Spleen (tissue), 11 donors: ENCODE measurements around the gene DNAAF1. TPM values are rescaled to one million over a fixed set of nuclear protein-coding genes. Genes with fewer than 3 reads are reported as not detected.
"Not testable (repeated sequence)": the region's sequence is repeated elsewhere in the genome, so short reads cannot be mapped to it uniquely, and the experiment has no call there.

Experiments used
- DNase-seq: peaks from one replicate; pipeline ENCODE4 v3.0.0-alpha.2; 2020
- H3K27ac ChIP-seq, 8 donors: fragments of 200-600 bp; sonication (generic) in 7 of 8; 1 replicate in 4 of 8; 2 replicates in 4 of 8; pipeline versions ENCODE4 v1.5.0 to v1.8.0; 2016 to 2021; ENCODE audit warnings: inconsistent platforms in 4 of 8, mild to moderate bottlenecking in 4 of 8, moderate library complexity in 1 of 8
- H3K27me3 ChIP-seq, 7 donors: fragments of 200-600 bp; sonication (generic) in 6 of 7; replicated peaks in 1 of 7; 1 replicate in 4 of 7; 2 replicates in 3 of 7; pipeline versions ENCODE4 v1.5.0 to v1.8.0; 2016 to 2021; ENCODE audit warnings: inconsistent platforms in 3 of 7, mild to moderate bottlenecking in 1 of 7
- H3K36me3 ChIP-seq, 6 donors: fragments of 200-600 bp; sonication (generic) in 5 of 6; 1 replicate in 4 of 6; 2 replicates in 2 of 6; pipeline versions ENCODE4 v1.5.0 to v1.8.0; 2016 to 2021; ENCODE audit warnings: inconsistent platforms in 2 of 6
- H3K4me1 ChIP-seq, 6 donors: fragments of 200-600 bp; sonication (generic) in 5 of 6; 1 replicate in 3 of 6; 2 replicates in 3 of 6; pipeline versions ENCODE4 v1.5.0 to v1.8.0; 2016 to 2021; ENCODE audit warnings: inconsistent platforms in 3 of 6
- H3K4me3 ChIP-seq, 8 donors: fragments of 200-600 bp; sonication (generic) in 7 of 8; 1 replicate in 4 of 8; 2 replicates in 4 of 8; pipeline versions ENCODE4 v1.5.0 to v1.8.0; 2016 to 2021; ENCODE audit warnings: inconsistent platforms in 4 of 8, mild to moderate bottlenecking in 4 of 8, moderate library complexity in 2 of 8
- H3K9me3 ChIP-seq, 8 donors: fragments of 200-600 bp; sonication (generic) in 7 of 8; 1 replicate in 4 of 8; 2 replicates in 4 of 8; pipeline versions ENCODE4 v1.5.0 to v1.8.0; 2016 to 2021; ENCODE audit warnings: inconsistent platforms in 4 of 8
- POLR2A ChIP-seq, 3 donors: fragments of 450-650 bp; IDR thresholded peaks; one replicate each; pipeline ENCODE4 v1.5.1; 2017; ENCODE audit warnings: antibody characterized with exemption in 3 of 3, mild to moderate bottlenecking in 1 of 3
- POLR2AphosphoS5 ChIP-seq, 3 donors: sonication (generic); formaldehyde crosslinking; IDR thresholded peaks; one replicate each; pipeline ENCODE4 v1.5.1; 2017; ENCODE audit warnings: antibody characterized with exemption in 3 of 3
- WGBS, 5 donors: extraction: QIAGEN DNeasy Blood & Tissue Kit in 3 of 5; methylation state at CpG; one replicate each; pipeline versions ENCODE4 v1.1.5 to v1.1.7; 2013 to 2018; 5-methylcytosine and 5-hydroxymethylcytosine counted together
- intact Hi-C: fragments of 100-400 bp; cut with DNase I; formaldehyde crosslinking; loops from one replicate; pipeline ENCODE4 v1.15.0; 2023; ENCODE audit warnings: low total_unique reads
- polyA plus RNA-seq, 3 donors: library from polyadenylated mRNA; stranded (reverse); fragments of 200-250 nt; gene quantifications; one replicate each; pipeline ENCODE4 v1.2.1, GENCODE V29; 2013
- total RNA-seq, 7 donors: library from RNA; depleted of rRNA in 3 of 7; stranded (reverse); fragments of >200 nt in 3 of 7; fragmentation: NEBNext Ultra II Directional in 4 of 7; extraction: Animal tissue kit (Norgen Biotek cat#: 25700) in 4 of 7; gene quantifications; one replicate each; pipeline versions ENCODE4 v1.1.0 to v1.2.1, GENCODE V29; 2016 to 2021
- TF ChIP-seq, protein P1 (sequence below), 11 experiments: fragments of 200-600 bp in 7 of 11; fragments of 450-650 bp in 4 of 11; sonication (generic) in 4 of 11; IDR thresholded peaks in 8 of 11; conservative IDR thresholded peaks in 3 of 11; 1 replicate in 7 of 11; 2 replicates in 4 of 11; pipeline versions ENCODE4 v1.4.0 to v1.8.0; 2016 to 2021; ENCODE audit warnings: antibody characterized with exemption in 11 of 11, inconsistent platforms in 4 of 11, mild to moderate bottlenecking in 1 of 11
- donor health status: healthy with polysubstance abuse.
- donor health status: DM: no; HTN: no; CAD: no; lungs with moderate emphysema.
- donor health status: DM: no; HTN: no; CAD: no.
- donor health status: Bipolar disorder and iron deficiency.
- donor health status: healthy.
- donor health status: DM: no; HTN: no; CAD: no.
- donor health status: DM: yes; HTN: yes; CAD: no.

DNAAF1 gene
- total and polyA plus RNA-seq, 10 donors: 0.20 to 4.3 (median 1.3) TPM; not detected in 1

- intact Hi-C loops: no loop called here
Observed at GRCh38 chr16:84117494-84117843, 27.6 kb upstream of the DNAAF1 start.

DNA sequence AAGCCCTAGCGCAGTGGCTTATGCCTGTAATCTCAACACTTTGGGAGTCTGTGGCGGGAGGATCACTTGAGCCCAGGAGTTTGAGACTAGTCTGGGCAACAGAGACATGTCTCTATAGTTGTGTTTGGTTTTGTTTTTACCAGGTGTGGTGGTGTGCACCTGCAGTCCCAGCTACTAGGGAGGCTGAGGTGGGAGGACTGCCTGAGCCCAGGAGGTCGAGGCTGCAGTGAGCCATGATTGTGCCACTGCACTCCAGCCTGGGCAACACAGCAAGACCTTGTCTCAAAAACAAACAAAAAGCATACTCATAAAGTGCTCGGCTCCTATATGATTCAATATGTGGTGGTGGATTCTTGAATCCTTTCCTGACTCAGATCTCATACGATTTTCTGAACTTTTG, 26.8 kb upstream of the DNAAF1 start:
- H3K4me3 ChIP-seq, H3K27me3 ChIP-seq, intact Hi-C loops, H3K9me3 ChIP-seq, H3K27ac ChIP-seq, DNase-seq: not testable (repeated sequence)
- 88 to 94% (median 93%) methylated on average over 5 of the region's 5 CpGs for WGBS, 5 donors
- Histone ChIP-seq H3K4me1 (peaks cover 11 to 42% (median 37%) of the 10 kb centered on the region in 6 donors), H3K36me3 (peaks cover 0 to 12% (median 2%) of the 10 kb centered on the region in 6 donors)

More at GRCh38 chr16:84117494-84117843, 27.6 kb upstream of the DNAAF1 start:
- peaks cover 0 to 4% (median 0%) of the 10 kb centered on the region in 6 donors for H3K36me3 ChIP-seq
- no peaks in the 10 kb centered on the region for H3K27me3 ChIP-seq
- TF ChIP-seq POLR2A (IDR thresholded peaks at IDR 0.05): no peak
- peak overlapping the region; percentile 65 to 99 (median 93) for H3K4me3 ChIP-seq
- 10 to 12% (median 10%) methylated on average over 12 of the region's 12 CpGs for WGBS, 5 donors
- peak overlapping the region in 7 of 8 donors; percentile 91 to 98 (median 94) for H3K27ac ChIP-seq
- DNase-seq: no peak
- H3K9me3 ChIP-seq: no peaks in the 10 kb centered on the region
- H3K4me1 ChIP-seq: peaks cover 15 to 50% (median 41%) of the 10 kb centered on the region in 6 donors

DNA sequence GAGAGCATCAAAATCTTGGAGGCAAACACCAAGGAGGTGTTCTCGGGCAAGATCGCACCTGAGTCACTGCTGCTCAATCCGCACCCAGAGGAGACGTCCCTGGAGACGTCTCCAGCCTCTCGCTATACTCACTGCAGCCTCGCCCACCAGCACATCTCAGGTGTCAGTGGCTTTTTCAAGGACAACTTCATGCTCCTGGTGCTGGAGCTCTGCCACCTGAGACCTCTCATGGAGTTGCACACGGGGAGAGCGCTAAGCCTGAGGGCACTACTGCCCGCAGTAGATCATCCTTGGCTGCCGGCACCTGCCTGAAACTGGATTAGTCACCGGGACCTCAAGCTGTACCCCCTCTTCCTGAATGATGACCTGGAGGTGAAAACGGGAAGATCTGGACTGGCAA, 25.7 kb upstream of the DNAAF1 start:
- no peak for TF ChIP-seq POLR2AphosphoS5 (IDR thresholded peaks at IDR 0.05)
- TF ChIP-seq POLR2A (IDR thresholded peaks at IDR 0.05): no peak
- TF ChIP-seq, protein P1, sequence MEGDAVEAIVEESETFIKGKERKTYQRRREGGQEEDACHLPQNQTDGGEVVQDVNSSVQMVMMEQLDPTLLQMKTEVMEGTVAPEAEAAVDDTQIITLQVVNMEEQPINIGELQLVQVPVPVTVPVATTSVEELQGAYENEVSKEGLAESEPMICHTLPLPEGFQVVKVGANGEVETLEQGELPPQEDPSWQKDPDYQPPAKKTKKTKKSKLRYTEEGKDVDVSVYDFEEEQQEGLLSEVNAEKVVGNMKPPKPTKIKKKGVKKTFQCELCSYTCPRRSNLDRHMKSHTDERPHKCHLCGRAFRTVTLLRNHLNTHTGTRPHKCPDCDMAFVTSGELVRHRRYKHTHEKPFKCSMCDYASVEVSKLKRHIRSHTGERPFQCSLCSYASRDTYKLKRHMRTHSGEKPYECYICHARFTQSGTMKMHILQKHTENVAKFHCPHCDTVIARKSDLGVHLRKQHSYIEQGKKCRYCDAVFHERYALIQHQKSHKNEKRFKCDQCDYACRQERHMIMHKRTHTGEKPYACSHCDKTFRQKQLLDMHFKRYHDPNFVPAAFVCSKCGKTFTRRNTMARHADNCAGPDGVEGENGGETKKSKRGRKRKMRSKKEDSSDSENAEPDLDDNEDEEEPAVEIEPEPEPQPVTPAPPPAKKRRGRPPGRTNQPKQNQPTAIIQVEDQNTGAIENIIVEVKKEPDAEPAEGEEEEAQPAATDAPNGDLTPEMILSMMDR (IDR thresholded peaks at IDR 0.05 in 8 of 11, conservative IDR thresholded peaks at IDR 0.05 in 3 of 11): no peak
- H3K36me3 ChIP-seq: peaks cover 0 to 23% (median 3%) of the 10 kb centered on the region in 6 donors
- no peak overlapping the region for H3K27ac ChIP-seq
- WGBS, 5 donors: 89 to 94% (median 92%) methylated on average over 10 to 13 of the region's 13 CpGs
- intact Hi-C loops: no loop called here
- H3K9me3 ChIP-seq: no peaks in the 10 kb centered on the region
- H3K27me3 ChIP-seq: no peaks in the 10 kb centered on the region
- DNase-seq: no peak
- peaks cover 8 to 31% (median 28%) of the 10 kb centered on the region in 6 donors for H3K4me1 ChIP-seq
- H3K4me3 ChIP-seq: no peak overlapping the region

DNA sequence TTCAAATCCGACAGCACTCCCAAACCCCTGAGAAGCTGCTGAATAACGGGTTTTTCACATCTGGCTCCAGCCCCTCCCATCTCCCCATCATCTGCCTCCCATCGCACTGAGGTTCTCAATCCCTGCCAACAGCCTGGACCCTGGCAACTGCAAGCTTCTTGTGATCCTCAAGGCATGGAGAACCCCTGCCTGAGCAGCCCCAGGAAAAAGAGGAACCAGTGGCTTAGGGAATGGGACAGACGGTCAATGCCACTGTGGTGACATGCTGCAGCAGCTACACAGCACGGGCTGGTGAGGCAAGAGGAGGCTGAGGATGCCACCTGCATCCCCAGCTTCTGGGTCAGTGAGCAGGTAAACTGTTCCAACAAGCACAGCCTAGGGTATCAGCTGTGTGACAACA, 25.1 kb upstream of the DNAAF1 start:
- 60 to 84% (median 74%) methylated on average over 5 of the region's 5 CpGs for WGBS, 5 donors
- Histone ChIP-seq H3K27ac (no peak overlapping the region), H3K27me3 (no peaks in the 10 kb centered on the region), H3K9me3 (no peaks in the 10 kb centered on the region), H3K4me1 (peaks cover 8 to 25% (median 21%) of the 10 kb centered on the region in 6 donors), H3K36me3 (peaks cover 0 to 25% (median 4%) of the 10 kb centered on the region in 6 donors), H3K4me3 (no peak overlapping the region)
- intact Hi-C loops: no loop called here
- DNase-seq: no peak
- TF ChIP-seq POLR2A (IDR thresholded peaks at IDR 0.05): no peak
- no peak for TF ChIP-seq POLR2AphosphoS5 (IDR thresholded peaks at IDR 0.05)
- TF ChIP-seq, protein P1 (IDR thresholded peaks at IDR 0.05 in 8 of 11, conservative IDR thresholded peaks at IDR 0.05 in 3 of 11): no peak

DNA sequence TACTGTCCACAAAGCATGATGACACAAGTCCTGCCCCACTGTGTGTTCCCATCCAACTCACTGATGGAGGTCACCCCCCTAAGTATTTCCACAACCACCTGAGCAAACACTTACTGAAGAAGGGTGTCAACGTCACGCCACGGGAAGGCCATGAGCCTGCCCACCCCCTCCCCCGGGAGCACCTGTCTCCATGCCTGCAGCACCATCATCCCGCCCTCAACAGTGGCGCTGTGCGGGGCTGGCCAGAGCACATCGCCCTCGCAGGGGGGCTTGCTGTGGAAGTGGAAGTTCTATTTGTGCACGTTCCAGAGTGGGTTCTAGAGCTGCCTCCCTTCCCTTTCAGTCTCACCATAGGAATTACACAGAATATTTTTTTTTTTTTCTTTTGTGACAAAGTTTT, 24.1 kb upstream of the DNAAF1 start:
- 82 to 96% (median 94%) methylated on average over 10 of the region's 10 CpGs for WGBS, 5 donors
- intact Hi-C loops: no loop called here
- DNase-seq: no peak
- no peaks in the 10 kb centered on the region for H3K27me3 ChIP-seq
- no peak overlapping the region for H3K4me3 ChIP-seq
- no peaks in the 10 kb centered on the region for H3K9me3 ChIP-seq
- peaks cover 0 to 31% (median 4%) of the 10 kb centered on the region in 6 donors for H3K36me3 ChIP-seq
- no peak overlapping the region for H3K27ac ChIP-seq
- TF ChIP-seq POLR2AphosphoS5 (IDR thresholded peaks at IDR 0.05) (peak in 1 of 3 donors; percentile 34), POLR2A (IDR thresholded peaks at IDR 0.05) (no peak)
- TF ChIP-seq, protein P1 (IDR thresholded peaks at IDR 0.05 in 8 of 11, conservative IDR thresholded peaks at IDR 0.05 in 3 of 11): no peak
- H3K4me1 ChIP-seq: peaks cover 4 to 15% (median 11%) of the 10 kb centered on the region in 6 donors
